Astrocyte (in vitro differentiated cells and primary cell): ENCODE data around the gene ABCC1. TPM values are rescaled to one million over a fixed set of nuclear protein-coding genes. Genes with fewer than 3 reads are reported as not detected.

Experiments used
- DNase-seq: peaks from one replicate; pipeline ENCODE4 v3.0.0-alpha.2; 2010; ENCODE audit warnings: low read depth
- FAIRE-seq: peaks from 2 replicates; lab custom pipeline; 2011; peaks lifted over from hg19 to GRCh38; lab: Jason Lieb, UNC
- H2AFZ ChIP-seq: 2 replicates; pipeline ENCODE4 v1.6.0; 2012; ENCODE audit warnings: low read depth, low read length, inconsistent platforms
- H3K27ac ChIP-seq: 2 replicates; pipeline ENCODE4 v1.5.1; 2011; ENCODE audit warnings: low read depth, low read length, inconsistent platforms
- H3K27me3 ChIP-seq: 2 replicates; pipeline ENCODE4 v1.6.0; 2011; ENCODE audit warnings: low read length, inconsistent platforms; ENCODE audit not compliant: insufficient read depth
- H3K36me3 ChIP-seq: 2 replicates; pipeline ENCODE4 v1.5.1; 2011; ENCODE audit warnings: low read length, inconsistent platforms; ENCODE audit not compliant: insufficient read depth
- H3K4me1 ChIP-seq: 2 replicates; pipeline ENCODE4 v1.5.1; 2011; ENCODE audit warnings: low read length, inconsistent platforms; ENCODE audit not compliant: insufficient read depth
- H3K4me2 ChIP-seq: 2 replicates; pipeline ENCODE4 v1.6.0; 2012; ENCODE audit warnings: low read length, inconsistent platforms
- H3K4me3 ChIP-seq: 2 replicates; pipeline ENCODE4 v1.5.1; 2011; ENCODE audit warnings: low read depth, mild to moderate bottlenecking, low read length, inconsistent platforms; ENCODE audit not compliant: insufficient read depth
- H3K79me2 ChIP-seq: 2 replicates; pipeline ENCODE4 v1.6.0; 2012; ENCODE audit warnings: mild to moderate bottlenecking, low read length, inconsistent platforms; ENCODE audit not compliant: insufficient read depth
- H3K9ac ChIP-seq: 2 replicates; pipeline ENCODE4 v1.6.0; 2012; ENCODE audit warnings: mild to moderate bottlenecking, low read length, inconsistent platforms
- H3K9me3 ChIP-seq: 2 replicates; pipeline ENCODE4 v1.5.1; 2012; ENCODE audit warnings: low read depth, mild to moderate bottlenecking, low read length, inconsistent platforms; ENCODE audit not compliant: insufficient read depth
- H4K20me1 ChIP-seq: 2 replicates; pipeline ENCODE4 v1.6.0; 2012; ENCODE audit warnings: low read length, inconsistent platforms; ENCODE audit not compliant: insufficient read depth
- H3K27ac Mint-ChIP-seq: one replicate; pipeline ENCODE4 v1.8.0; 2021; ENCODE audit warnings: mild to moderate bottlenecking, mixed read lengths; ENCODE audit not compliant: unreplicated experiment
- H3K27me3 Mint-ChIP-seq: one replicate; pipeline ENCODE4 v1.8.0; 2021; ENCODE audit warnings: low read depth, mixed read lengths; ENCODE audit not compliant: unreplicated experiment
- H3K36me3 Mint-ChIP-seq: one replicate; pipeline ENCODE4 v1.8.0; 2021; ENCODE audit warnings: low read depth, mixed read lengths; ENCODE audit not compliant: unreplicated experiment
- H3K4me1 Mint-ChIP-seq: one replicate; pipeline ENCODE4 v1.8.0; 2021; ENCODE audit warnings: low read depth, mixed read lengths; ENCODE audit not compliant: unreplicated experiment
- H3K4me3 Mint-ChIP-seq: one replicate; pipeline ENCODE4 v1.8.0; 2021; ENCODE audit warnings: mild to moderate bottlenecking, moderate library complexity, mixed read lengths; ENCODE audit not compliant: unreplicated experiment
- H3K9me3 Mint-ChIP-seq: one replicate; pipeline ENCODE4 v1.8.0; 2021; ENCODE audit warnings: mild to moderate bottlenecking, mixed read lengths; ENCODE audit not compliant: unreplicated experiment
- CTCF ChIP-seq: IDR thresholded peaks from 2 replicates; pipeline ENCODE4 v1.5.1; 2011; ENCODE audit warnings: low read depth, mild to moderate bottlenecking, inconsistent platforms, low read length, moderate library complexity; ENCODE audit not compliant: insufficient read depth
- EZH2 ChIP-seq: IDR thresholded peaks from 2 replicates; pipeline ENCODE4 v1.6.1; 2012; ENCODE audit warnings: mild to moderate bottlenecking, low read length, inconsistent platforms; ENCODE audit not compliant: insufficient read depth
- total RNA-seq: library from RNA; stranded (reverse); gene quantifications from 2 replicates; pipeline ENCODE4 v1.2.1, GENCODE V29; 2021

The ABCC1 gene
- total RNA-seq, 1 donor from 2014 or later = 42.1 TPM

- Mint-ChIP-seq H3K9me3 (no peaks in the 10 kb centered on the region), H3K4me3 (no peak overlapping the region), H3K27me3 (no peaks in the 10 kb centered on the region), H3K4me1 (peaks cover 32% of the 10 kb centered on the region), H3K27ac (peak overlapping the region; percentile 41), H3K36me3 (peaks cover 16% of the 10 kb centered on the region)
- H3K36me3 ChIP-seq = peaks cover 8% of the 10 kb centered on the region
- H2AFZ ChIP-seq = no peak overlapping the region
- H3K27me3 ChIP-seq = no peaks in the 10 kb centered on the region
- peak; percentile 96 for DNase-seq
- H3K9ac ChIP-seq = peak overlapping the region; percentile 74
- peaks cover 43% of the 10 kb centered on the region for H3K4me1 ChIP-seq
- peak overlapping the region; percentile 65 for H3K4me2 ChIP-seq
- H3K9me3 ChIP-seq = no peaks in the 10 kb centered on the region
- peaks cover 6% of the 10 kb centered on the region for H4K20me1 ChIP-seq
- H3K27ac ChIP-seq = peak overlapping the region; percentile 92
- H3K4me3 ChIP-seq = peak overlapping the region; percentile 21
- peaks cover 12% of the 10 kb centered on the region for H3K79me2 ChIP-seq
- FAIRE-seq = peak; percentile 17
- TF ChIP-seq EZH2 = no peak
- no peak for TF ChIP-seq CTCF
Observed at GRCh38 chr16:16025214-16025968, 76.0 kb downstream of the ABCC1 start.

- Mint-ChIP-seq H3K36me3 (peaks cover 19% of the 10 kb centered on the region), H3K27me3 (no peaks in the 10 kb centered on the region), H3K27ac (no peak overlapping the region), H3K4me3 (no peak overlapping the region), H3K9me3 (no peaks in the 10 kb centered on the region), H3K4me1 (peaks cover 16% of the 10 kb centered on the region)
- Histone ChIP-seq H2AFZ (no peak overlapping the region), H3K9ac (no peak overlapping the region), H4K20me1 (peaks cover 11% of the 10 kb centered on the region), H3K27me3 (no peaks in the 10 kb centered on the region), H3K79me2 (peaks cover 6% of the 10 kb centered on the region), H3K9me3 (no peaks in the 10 kb centered on the region), H3K36me3 (peaks cover 3% of the 10 kb centered on the region), H3K27ac (no peak overlapping the region), H3K4me2 (no peak overlapping the region), H3K4me3 (no peak overlapping the region), H3K4me1 (peaks cover 28% of the 10 kb centered on the region)
- FAIRE-seq (no peak), DNase-seq (no peak)
- TF ChIP-seq CTCF (no peak), EZH2 (no peak)
Observed at GRCh38 chr16:16027728-16028310, 78.4 kb downstream of the ABCC1 start.
